ENCODE measurements around the gene MAGEA12. TPM values are rescaled to one million over a fixed set of nuclear protein-coding genes. Genes with fewer than 3 reads are reported as not detected.
"Not testable (repeated sequence)": the region's sequence is repeated elsewhere in the genome, so short reads cannot be mapped to it uniquely, and the experiment has no call there.

Gene MAGEA12
- total RNA-seq (ENCODE audit: insufficient read depth, low replicate concordance) = not detected

DNA sequence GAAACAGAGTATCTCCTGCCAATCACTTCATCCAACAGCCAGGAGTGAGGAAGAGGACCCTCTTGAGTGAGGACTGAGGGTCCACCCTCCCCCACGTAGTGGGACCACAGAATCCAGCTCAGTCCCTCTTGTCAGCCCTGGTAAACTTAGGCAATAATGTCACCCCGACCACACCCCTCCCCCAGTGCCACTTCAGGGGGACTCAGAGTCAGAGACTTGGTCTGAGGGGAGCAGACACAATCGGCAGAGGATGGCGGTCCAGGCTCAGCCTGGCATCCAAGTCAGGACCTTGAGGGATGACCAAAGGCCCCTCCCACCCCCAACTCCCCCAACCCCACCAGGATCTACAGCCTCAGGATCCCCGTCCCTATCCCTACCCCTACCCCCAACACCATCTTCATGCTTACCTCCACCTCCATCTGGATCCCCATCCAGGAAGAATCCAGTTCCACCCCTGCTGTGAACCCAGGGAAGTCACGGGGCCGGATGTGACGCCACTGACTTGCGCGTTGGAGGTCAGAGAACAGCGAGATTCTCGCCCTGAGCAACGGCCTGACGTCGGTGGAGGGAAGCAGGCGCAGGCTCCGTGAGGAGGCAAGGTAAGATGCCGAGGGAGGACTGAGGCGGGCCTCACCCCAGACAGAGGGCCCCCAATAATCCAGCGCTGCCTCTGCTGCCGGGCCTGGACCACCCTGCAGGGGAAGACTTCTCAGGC is at the start of gene MAGEA12, which contains the start of gene CSAG1:
MAGEA12 (plus strand) TSS at position 497 of the 715 bp plus-strand sequence. CDS start 2,405 bp downstream, outside the sequence.
CSAG1 (minus strand) TSS at position 461 of the 715 bp plus-strand sequence. CDS start 1,261 bp downstream, outside the sequence.
- no peak for DNase-seq (ENCODE audit: low spot score)

DNA sequence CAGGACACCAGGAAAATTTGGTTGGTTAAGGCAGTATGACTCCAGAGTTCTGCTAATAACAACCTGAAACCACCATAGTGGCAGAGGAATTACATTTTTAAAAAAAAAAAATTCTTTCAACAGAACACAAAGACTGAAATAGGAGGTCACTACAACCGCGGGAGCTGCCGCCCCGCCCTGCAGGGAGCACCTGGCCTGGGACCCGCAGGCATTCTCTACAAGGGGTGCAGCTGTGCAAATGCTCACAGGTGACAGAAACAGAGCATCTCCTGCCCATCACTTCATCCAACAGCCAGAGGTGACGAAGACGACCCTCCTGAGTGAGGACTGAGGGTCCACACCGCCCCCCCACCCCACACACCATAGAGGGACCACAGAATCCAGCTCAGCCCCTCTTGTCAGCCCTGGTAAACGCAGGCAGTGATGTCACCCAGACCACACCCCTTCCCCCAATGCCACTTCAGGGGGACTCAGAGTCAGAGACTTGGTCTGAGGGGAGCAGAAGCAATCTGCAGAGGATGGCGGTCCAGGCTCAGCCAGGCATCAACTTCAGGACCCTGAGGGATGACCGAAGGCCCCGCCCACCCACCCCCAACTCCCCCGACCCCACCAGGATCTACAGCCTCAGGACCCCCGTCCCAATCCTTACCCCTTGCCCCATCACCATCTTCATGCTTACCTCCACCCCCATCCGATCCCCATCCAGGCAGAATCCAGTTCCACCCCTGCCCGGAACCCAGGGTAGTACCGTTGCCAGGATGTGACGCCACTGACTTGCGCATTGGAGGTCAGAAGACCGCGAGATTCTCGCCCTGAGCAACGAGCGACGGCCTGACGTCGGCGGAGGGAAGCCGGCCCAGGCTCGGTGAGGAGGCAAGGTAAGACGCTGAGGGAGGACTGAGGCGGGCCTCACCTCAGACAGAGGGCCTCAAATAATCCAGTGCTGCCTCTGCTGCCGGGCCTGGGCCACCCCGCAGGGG is 35.3 kb upstream of the MAGEA12 start, which contains the start of gene MAGEA3:
MAGEA3 (plus strand) TSS at position 843 of the 980 bp plus-strand sequence. CDS start 2,039 bp downstream, outside the sequence.
- not testable (repeated sequence) for DNase-seq (ENCODE audit: low spot score)

DNA sequence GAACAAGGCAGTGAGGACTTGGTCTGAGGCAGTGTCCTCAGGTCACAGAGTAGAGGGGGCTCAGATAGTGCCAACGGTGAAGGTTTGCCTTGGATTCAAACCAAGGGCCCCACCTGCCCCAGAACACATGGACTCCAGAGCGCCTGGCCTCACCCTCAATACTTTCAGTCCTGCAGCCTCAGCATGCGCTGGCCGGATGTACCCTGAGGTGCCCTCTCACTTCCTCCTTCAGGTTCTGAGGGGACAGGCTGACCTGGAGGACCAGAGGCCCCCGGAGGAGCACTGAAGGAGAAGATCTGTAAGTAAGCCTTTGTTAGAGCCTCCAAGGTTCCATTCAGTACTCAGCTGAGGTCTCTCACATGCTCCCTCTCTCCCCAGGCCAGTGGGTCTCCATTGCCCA is 33.2 kb upstream of the MAGEA12 start:
- not testable (repeated sequence) for DNase-seq (ENCODE audit: low spot score)

DNA sequence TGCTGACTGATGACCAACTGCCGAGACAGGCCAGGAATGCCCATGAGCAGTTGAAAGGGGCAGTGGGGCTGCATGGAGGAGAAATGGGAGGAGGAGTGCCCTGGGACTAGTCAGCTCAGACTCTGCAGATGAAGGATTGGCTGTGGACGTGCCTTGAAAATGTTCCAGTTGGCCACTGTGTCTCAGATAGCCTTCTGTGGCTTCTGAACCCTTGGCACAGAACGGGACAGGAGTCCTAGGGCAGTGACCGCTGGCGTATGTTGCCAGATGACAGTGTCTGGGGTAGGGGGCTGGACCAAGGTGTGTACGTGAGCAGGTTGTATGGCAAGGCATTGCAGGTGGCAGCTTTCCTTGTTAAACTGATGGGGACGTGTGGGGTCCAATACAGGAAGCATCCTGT is 27.1 kb upstream of the MAGEA12 start:
- DNase-seq (ENCODE audit: low spot score) = not testable (repeated sequence)

- DNase-seq (ENCODE audit: low spot score) = not testable (repeated sequence)
Measured at GRCh38 chrX:152709173-152709572, 24.4 kb upstream of the MAGEA12 start, which contains the start of gene CSAG2. Gene CSAG2, minus strand, starts transcription at chrX:152709273. Its CDS starts 161 bp downstream, at chrX:152709112.

- not testable (repeated sequence) for DNase-seq (ENCODE audit: low spot score)
Measured at GRCh38 chrX:152713195-152713594, 20.4 kb upstream of the MAGEA12 start.

DNA sequence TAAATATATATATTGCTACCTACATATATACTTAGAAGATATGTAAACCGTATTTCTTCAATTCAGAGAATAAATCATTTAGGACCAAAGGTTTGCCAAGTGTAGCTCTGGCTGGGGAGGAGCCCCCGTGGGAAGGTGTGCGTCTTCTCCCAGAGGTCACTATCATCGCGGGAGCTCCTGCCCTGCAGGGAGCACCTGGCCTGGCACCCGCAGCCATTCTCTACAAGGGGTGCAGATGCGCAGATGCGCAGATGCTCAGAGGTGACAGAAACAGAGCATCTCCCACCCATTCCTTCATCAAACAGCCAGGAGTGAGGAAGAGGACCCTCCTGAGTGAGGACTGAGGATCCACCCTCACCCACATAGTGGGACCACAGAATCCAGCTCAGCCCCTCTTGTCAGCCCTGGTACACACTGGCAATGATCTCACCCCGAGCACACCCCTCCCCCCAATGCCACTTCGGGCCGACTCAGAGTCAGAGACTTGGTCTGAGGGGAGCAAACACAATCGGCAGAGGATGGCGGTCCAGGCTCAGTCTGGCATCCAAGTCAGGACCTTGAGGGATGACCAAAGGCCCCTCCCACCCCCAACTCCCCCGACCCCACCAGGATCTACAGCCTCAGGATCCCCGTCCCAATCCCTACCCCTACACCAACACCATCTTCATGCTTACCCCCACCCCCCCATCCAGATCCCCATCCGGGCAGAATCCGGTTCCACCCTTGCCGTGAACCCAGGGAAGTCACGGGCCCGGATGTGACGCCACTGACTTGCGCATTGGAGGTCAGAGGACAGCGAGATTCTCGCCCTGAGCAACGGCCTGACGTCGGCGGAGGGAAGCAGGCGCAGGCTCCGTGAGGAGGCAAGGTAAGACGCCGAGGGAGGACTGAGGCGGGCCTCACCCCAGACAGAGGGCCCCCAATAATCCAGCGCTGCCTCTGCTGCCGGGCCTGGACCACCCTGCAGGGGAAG is 19.5 kb upstream of the MAGEA12 start, which contains the start of gene MAGEA2B:
MAGEA2B (plus strand) TSS at position 814 of the 973 bp plus-strand sequence. CDS start 2,479 bp downstream, outside the sequence.
- DNase-seq (ENCODE audit: low spot score) = not testable (repeated sequence)

- DNase-seq (ENCODE audit: low spot score) = no peak
Measured at GRCh38 chrX:152725409-152725808, 8.1 kb upstream of the MAGEA12 start.

GRCh38 chrX:152734143-152734858 is 744 bp downstream of the MAGEA12 start:
- not testable (repeated sequence) for DNase-seq (ENCODE audit: low spot score)

DNA sequence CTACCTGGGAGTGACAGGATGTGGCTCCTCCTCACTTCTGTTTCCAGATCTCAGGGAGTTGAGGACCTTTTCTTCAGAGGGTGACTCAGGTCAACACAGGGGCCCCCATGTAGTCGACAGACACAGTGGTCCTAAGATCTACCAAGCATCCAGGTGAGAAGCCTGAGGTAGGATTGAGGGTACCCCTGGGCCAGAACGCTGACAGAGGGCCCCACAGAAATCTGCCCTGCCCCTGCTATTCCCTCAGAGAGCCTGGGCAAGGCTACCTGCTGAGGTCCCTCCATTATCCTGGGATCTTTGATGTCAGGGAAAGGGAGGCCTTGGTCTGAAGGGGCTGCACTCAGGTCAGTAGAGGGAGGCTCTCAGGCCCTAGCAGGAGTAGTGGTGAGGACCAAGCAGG is 1.5 kb downstream of the MAGEA12 start:
- DNase-seq (ENCODE audit: low spot score) = no peak

DNA sequence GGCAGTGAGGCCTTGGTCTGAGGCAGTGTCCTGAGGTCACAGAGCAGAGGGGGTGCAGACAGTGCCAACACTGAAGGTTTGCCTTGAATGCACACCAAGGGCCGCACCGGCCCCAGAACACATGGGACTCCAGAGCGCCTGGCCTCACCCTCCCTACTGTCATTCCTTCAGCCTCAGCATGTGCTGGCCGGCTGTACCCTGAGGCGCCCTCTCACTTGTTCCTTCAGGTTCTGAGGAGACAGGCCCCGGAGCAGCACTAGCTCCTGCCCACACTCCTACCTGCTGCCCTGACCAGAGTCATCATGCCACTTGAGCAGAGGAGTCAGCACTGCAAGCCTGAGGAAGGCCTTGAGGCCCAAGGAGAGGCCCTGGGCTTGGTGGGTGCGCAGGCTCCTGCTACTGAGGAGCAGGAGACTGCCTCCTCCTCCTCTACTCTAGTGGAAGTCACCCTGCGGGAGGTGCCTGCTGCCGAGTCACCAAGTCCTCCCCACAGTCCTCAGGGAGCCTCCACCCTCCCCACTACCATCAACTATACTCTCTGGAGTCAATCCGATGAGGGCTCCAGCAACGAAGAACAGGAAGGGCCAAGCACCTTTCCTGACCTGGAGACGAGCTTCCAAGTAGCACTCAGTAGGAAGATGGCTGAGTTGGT is 2.4 kb downstream of the MAGEA12 start:
- DNase-seq (ENCODE audit: low spot score) = no peak

DNA sequence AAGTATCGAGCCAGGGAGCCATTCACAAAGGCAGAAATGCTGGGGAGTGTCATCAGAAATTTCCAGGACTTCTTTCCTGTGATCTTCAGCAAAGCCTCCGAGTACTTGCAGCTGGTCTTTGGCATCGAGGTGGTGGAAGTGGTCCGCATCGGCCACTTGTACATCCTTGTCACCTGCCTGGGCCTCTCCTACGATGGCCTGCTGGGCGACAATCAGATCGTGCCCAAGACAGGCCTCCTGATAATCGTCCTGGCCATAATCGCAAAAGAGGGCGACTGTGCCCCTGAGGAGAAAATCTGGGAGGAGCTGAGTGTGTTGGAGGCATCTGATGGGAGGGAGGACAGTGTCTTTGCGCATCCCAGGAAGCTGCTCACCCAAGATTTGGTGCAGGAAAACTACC is 3.0 kb downstream of the MAGEA12 start:
- DNase-seq (ENCODE audit: low spot score) = not testable (repeated sequence)

DNA sequence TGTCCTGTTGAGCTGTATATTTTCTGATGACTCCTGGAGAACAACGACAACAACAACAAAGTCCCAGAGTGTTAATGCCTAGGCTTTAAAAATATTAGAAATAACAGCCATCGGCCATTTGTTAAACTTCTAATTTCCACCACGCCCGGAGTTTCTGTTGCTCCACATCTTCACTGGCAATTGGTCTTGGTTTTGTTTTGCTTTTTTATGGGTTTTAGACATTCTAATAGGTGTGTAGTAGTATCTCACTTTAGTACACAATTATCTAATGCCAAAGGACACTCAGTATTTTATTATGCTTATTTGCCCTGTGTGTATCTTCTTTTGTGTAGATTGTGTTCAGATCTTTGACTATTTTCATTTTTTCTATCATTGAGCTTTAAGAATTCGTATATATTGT is 5.0 kb downstream of the MAGEA12 start:
- no peak for DNase-seq (ENCODE audit: low spot score)

DNA sequence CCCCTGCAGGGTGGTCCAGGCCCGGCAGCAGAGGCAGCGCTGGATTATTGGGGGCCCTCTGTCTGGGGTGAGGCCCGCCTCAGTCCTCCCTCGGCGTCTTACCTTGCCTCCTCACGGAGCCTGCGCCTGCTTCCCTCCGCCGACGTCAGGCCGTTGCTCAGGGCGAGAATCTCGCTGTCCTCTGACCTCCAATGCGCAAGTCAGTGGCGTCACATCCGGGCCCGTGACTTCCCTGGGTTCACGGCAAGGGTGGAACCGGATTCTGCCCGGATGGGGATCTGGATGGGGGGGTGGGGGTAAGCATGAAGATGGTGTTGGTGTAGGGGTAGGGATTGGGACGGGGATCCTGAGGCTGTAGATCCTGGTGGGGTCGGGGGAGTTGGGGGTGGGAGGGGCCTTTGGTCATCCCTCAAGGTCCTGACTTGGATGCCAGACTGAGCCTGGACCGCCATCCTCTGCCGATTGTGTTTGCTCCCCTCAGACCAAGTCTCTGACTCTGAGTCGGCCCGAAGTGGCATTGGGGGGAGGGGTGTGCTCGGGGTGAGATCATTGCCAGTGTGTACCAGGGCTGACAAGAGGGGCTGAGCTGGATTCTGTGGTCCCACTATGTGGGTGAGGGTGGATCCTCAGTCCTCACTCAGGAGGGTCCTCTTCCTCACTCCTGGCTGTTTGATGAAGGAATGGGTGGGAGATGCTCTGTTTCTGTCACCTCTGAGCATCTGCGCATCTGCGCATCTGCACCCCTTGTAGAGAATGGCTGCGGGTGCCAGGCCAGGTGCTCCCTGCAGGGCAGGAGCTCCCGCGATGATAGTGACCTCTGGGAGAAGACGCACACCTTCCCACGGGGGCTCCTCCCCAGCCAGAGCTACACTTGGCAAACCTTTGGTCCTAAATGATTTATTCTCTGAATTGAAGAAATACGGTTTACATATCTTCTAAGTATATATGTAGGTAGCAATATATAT is 20.4 kb downstream of the MAGEA12 start, which contains the start of gene MAGEA2:
MAGEA2 (minus strand) TSS at position 157 of the 965 bp plus-strand sequence. CDS start 2,479 bp downstream, outside the sequence.
- DNase-seq (ENCODE audit: low spot score) = not testable (repeated sequence)

GRCh38 chrX:152754871-152755270 is 21.3 kb downstream of the MAGEA12 start:
- DNase-seq (ENCODE audit: low spot score) = not testable (repeated sequence)

DNA sequence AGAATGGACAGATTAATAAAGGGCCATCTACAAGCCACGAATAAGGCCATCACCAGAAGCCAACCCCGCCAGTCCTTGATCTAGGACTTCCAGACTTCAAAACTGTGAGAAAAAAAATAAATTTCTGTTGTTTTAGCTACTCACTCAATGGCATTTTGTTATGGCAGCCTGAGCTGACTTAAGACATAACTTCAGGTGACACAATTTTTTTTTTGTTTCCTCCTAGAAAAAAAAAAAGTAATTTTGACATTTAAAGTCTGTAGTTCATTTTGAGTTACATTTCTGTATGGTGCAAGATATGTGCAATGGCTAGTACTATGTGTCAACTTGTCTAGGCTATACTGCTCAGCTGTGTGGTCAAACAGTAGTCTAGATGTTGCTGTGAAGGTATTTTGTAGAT is 25.4 kb downstream of the MAGEA12 start, which contains the start of gene CSAG3:
CSAG3 (plus strand) TSS at position 301 of the 400 bp plus-strand sequence.
- DNase-seq (ENCODE audit: low spot score) = not testable (repeated sequence)

DNA sequence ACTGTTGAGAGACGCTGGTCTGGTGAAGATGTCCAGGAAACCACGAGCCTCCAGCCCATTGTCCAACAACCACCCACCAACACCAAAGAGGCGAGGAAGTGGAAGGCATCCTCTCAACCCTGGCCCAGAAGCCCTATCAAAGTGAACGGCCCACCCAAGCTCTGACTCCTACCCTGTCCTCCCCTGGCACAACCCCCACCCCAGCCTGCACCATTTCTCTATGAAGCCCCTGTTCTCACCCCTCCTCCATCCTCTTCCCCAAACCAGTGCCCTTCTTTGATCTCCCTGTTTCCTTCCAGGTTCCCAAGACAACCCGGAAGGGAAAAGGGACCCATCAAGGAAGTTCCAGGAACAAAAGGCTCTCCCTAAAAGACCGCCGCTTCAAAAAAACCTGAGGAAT is 26.0 kb downstream of the MAGEA12 start:
- DNase-seq (ENCODE audit: low spot score) = not testable (repeated sequence)

GRCh38 chrX:152761582-152761981 is 28.0 kb downstream of the MAGEA12 start:
- not testable (repeated sequence) for DNase-seq (ENCODE audit: low spot score)

All from umbilical cord (tissue), 2 donors.